HG02610 (cell line): ENCODE measurements around the gene SPOCK2.

Source experiments
- ATAC-seq: cut with Tn5 transposase; IDR thresholded peaks from one replicate; pipeline ENCODE4 v1.9.1; 2021; ENCODE audit warnings: mild to moderate bottlenecking, moderate library complexity; ENCODE audit not compliant: unreplicated experiment

The SPOCK2 gene

GRCh38 chr10:72090326-72090725 is 2.0 kb upstream of the SPOCK2 start:
- ATAC-seq = no peak

GRCh38 chr10:72089618-72090017 is 1.3 kb upstream of the SPOCK2 start:
- ATAC-seq = no peak

GRCh38 chr10:72088889-72089575 is 681 bp upstream of the SPOCK2 start:
- ATAC-seq = no peak

- ATAC-seq = no peak
These were observed 871 bp downstream of the SPOCK2 start for GRCh38 chr10:72087392-72087968.

GRCh38 chr10:72086466-72087391 is 1.6 kb downstream of the SPOCK2 start:
- no peak for ATAC-seq

- no peak for ATAC-seq
These were observed 2.4 kb downstream of the SPOCK2 start for GRCh38 chr10:72085864-72086465.

GRCh38 chr10:72085166-72085565 is 3.2 kb downstream of the SPOCK2 start:
- no peak for ATAC-seq

GRCh38 chr10:72083790-72084459 is 4.4 kb downstream of the SPOCK2 start:
- ATAC-seq = no peak

- no peak for ATAC-seq
These were observed 5.2 kb downstream of the SPOCK2 start for GRCh38 chr10:72082856-72083789.

- no peak for ATAC-seq
These were observed 6.4 kb downstream of the SPOCK2 start for GRCh38 chr10:72081772-72082590.

- no peak for ATAC-seq
These were observed 7.1 kb downstream of the SPOCK2 start for GRCh38 chr10:72081210-72081609.

- no peak for ATAC-seq
These were observed 8.0 kb downstream of the SPOCK2 start for GRCh38 chr10:72080042-72080975.

- ATAC-seq = no peak
These were observed 9.0 kb downstream of the SPOCK2 start for GRCh38 chr10:72079356-72079755.

GRCh38 chr10:72077275-72077990 is 10.9 kb downstream of the SPOCK2 start:
- ATAC-seq = no peak

- ATAC-seq = no peak
These were observed 11.6 kb downstream of the SPOCK2 start for GRCh38 chr10:72076756-72077155.

GRCh38 chr10:72075376-72076115 is 12.8 kb downstream of the SPOCK2 start:
- ATAC-seq = no peak
